HG02571 (cell line): ENCODE measurements around the gene ZNF628.

Experiments
- ATAC-seq: cut with Tn5 transposase; IDR thresholded peaks from one replicate; pipeline ENCODE4 v1.9.1; 2021; ENCODE audit warnings: mild to moderate bottlenecking, moderate library complexity; ENCODE audit not compliant: unreplicated experiment

The ZNF628 gene

DNA sequence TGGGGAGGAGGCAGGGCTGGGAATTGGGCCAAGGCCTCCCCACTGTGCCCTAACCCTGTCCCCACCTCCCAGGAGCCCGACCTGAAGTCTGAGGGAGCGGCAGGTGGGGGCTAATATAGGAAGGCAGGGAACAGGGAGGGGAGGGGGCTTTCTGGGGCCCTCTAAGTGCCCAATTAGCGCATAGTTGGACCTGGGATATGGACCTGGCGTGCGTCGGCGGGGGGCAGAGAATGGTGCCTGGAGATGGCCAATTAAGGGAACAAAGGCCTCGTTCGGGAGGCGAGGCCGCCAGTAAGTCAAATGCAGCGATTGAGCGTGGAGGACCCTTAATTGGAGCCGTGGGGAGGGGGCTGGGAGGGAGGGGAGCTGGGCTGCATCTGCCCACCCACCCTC, 11.8 kb upstream of the ZNF628 start, which contains the start of gene C19orf85:
Gene C19orf85 (minus strand): TSS at position 90 of the 393 bp plus-strand sequence. CDS start 197 bp downstream, outside the sequence.
- ATAC-seq, result no peak

DNA sequence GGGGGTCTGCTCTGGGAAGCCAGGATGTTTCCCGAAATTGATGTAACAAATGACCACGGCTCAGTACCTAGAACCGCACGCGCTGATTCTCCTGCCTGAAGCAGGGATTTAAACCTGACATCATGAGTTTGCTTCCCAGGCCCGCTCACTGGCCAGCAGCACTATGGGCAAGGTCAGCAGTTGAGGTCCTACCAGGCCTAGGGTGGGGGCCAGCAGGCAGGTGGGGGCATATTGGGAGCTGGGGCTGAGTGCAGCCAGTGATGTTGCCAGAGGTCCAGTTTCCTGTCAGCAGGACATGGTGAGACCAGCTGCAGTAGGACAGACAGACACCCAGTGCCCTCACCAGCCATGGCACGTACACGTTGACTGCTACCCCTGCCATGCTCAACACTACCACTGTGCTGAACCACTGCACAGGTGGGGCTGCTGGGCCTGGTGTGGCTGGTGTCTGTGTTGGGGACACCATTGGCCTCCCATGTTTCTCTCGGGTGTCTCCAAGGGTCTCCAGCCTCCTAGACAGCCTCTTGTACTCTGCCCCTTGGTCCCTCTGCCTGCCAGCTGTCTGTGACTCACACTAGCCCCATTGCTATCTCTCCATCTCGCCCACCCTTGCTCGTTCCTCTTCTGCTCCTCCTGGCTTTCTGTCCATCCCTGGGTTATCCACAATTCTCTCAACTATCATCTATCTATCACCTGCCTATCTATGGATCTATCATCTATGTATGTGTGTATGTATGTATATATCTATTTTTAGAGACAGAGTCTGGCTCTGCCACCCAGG, 10.8 kb upstream of the ZNF628 start:
- no peak for ATAC-seq

DNA sequence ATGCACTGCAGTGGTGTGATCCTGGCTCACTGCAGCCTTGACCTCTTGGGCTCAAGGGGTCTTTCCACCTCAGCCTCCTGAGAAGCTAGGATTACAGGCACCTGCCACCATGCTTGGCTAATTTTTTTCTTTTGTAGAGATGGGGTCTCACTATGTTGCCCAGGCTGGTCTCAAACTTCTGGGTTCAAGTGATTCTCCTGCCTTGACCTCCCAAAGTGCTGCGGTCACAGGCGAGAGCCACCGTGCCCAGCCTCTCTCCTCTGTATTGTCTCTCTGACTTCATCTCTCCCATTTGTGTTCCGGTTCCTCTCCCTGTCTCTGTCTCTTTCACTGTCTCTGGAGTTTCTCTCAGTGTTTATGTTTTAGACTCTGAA, 10.2 kb upstream of the ZNF628 start:
- ATAC-seq, result no peak

DNA sequence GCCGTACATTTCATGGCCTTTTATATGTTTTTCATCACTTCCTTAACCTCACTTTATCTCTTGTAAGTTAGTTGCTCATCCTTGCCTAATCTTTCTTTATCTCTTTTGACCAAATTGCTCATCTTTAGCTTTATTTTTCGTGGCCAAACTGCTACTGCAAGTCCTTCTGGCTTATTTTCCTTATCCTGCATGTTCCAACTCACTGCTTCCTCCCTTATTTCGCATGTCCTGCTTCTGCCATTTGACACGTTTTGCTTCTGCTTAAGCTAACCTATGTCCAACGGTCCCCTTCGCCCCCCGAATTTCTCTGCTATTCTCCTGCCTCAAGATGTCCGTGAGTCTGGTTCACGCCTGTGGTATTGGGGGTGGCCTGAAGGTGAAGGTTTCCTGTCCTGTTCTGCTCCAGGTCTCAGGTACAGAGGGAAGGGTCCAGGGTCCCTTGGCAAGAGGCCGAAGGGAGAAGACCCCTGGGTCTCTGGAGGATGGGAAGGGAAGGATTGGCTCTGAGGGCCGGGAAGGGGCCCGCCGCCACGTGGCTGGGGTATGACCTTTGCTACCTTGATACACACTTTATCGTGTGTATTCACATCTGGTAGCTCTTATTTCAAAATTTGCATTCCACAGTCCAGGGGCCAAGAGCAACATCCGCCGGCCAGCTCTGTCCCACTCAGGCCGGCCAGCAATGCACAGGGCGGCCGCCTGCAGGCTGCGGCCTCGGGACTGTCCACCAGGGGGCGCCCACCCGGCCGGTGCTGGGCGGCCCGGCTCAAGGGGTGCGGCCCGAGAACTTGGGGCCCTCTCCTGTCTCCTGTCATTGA, 9.0 kb upstream of the ZNF628 start:
- ATAC-seq, result no peak

DNA sequence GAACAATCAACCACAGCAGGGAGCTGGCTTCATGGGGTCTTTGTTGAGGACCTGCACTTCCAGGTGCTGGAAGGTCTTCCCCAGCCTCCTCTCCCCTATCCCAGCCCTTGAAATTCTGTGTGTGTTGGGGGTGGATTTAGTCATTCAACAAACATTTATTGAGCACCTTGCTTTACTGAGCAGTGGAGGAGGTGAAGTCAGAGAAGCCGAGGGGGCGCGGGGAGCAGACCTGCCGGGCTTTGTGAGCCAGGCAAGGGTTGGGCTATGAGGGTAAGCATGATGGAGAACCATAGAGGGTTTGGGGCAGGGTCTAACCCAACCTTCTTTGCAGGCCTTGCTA, 8.4 kb upstream of the ZNF628 start:
- ATAC-seq, result no peak

DNA sequence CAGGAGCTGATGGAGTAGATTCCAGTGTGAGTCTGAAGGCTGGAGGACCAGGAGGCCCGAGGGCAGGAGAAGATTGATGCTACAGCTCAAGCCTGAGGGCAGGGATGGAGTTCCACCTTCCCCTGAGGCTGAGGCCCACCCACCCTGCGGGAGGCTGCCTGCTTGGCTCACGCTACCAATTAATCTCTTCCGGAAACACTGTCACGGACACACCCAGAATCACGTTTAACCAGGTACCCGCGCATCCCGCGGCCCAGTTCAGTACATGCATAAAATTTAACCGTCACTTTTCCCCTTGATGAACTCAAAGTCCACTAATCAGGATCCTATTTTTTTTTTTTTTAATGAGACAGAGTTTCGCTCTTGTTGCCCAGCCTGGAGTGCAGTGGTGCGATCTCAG, 5.2 kb upstream of the ZNF628 start:
- no peak for ATAC-seq

DNA sequence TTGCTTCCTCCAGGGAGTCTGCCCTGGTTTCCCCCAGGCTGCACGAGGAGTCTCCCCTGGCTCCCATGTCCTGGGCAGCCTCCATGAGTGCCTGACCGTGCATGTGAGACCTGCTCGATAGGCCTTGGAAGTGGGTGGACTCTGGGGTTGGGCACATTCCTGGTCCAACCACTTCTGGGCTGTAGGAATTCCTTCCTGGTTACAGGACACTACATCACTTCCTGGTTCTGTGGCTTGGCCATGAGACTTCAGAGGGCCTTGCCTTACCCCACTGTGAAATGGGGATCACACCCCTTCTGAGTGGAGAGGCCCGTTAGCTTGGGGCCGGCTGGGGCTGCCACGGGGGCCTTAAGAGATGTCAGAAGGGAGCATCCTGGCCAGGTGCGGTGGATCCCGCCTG, 4.0 kb upstream of the ZNF628 start:
- ATAC-seq, result no peak

DNA sequence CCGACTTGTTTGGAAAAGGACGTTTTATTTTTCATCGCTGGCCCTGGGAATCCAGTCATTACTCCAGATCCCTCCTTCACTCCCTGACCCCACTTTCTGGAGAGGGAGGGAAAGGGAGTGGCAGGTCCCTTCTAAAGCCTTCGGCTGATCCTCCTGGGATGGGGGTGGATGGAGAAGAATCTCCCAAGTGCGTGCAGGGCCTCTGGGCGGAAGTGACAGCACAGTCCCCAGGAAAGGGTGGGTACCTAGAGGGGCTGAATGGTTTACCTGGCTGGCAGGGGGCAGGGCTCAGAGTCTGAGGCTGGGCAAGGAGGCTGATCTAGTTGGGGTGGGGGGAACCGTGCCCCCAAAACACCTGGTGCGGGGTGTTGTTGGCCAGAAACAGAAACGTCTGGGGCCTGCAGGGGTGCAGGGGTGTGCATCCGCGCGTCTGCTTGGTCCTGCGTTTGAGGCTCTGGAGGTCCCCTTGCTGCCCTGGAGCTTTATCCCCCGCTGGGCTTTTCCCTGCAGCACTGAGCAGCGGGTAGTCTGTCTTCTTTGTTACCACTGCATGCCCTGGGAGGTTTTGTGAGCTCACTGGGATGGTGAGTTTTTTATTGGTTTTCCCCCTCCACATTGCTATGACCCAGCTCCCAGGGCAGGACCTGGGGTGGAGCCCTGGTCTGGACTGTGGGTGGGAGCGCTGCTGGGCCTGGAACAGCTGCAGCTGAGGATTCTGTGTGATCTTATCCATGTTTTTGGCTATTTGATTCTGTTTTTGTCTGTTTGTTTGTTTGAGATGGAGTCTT, 3.0 kb upstream of the ZNF628 start:
- ATAC-seq, result no peak

DNA sequence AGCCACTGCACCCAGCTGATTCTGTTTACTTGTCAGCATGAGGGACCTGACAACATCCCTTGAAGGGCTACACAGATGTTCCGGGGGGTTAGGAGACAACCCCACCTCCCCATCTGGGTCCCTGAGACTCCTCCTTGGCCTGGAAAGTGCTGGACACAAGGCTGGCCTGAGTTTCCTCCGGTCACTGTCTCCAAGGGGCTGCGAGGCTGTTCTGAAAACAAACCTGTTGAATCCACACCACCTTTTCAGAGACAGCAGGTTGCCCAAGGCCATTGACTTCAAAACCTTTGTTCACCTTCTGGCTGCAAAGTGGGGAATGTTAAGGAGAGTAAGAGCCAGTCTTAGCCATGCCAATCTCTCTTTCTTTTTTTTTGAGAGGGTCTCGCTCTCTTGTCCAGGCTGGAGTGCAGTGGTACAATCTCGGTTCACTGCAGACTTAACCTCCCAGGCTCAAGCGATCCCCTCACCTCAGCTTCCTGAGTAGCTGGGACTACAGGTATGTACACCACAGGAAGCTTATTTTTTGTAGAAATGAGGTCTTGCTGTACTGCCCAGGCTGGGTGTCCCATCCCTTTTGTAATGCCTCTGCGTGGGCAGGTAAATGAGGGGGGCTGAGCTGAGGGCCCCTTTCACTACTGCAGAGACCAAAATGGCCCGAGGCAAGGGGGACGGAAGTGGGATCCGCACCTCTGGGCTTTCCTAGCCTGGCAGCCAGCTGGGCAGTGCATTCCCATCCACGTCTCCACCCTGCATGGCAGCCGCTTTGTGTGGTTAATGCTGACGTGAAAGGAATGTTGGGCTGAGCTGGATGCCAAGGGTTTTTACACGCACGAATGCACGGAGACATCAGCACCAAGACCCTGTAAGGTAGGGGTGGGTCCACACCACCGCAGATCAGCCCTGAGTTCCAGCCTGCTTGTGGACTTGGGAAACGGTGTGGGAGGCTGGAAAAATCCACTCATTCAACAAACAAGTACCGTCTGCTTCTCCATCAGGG, 1.9 kb upstream of the ZNF628 start:
- no peak for ATAC-seq

DNA sequence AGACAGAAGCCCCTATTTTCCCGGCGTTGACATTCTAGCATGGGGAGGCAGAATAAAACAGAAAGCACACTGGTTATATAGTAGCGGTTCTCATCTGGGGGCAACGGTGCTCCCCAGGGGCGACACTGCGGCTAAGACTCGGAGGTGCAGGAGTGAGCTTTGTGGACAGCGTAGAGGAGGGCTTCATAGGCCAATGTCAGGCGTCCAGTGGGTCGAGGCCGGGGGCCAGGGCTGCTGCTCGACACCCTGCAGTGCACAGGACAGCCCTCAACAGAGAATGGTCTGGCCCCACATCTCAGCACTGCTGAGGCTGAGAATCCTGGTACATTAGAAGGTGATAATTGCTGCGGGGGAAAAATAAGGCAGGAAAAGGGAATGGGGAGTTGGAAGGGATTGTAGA, 1.5 kb downstream of the ZNF628 start:
- no peak for ATAC-seq

DNA sequence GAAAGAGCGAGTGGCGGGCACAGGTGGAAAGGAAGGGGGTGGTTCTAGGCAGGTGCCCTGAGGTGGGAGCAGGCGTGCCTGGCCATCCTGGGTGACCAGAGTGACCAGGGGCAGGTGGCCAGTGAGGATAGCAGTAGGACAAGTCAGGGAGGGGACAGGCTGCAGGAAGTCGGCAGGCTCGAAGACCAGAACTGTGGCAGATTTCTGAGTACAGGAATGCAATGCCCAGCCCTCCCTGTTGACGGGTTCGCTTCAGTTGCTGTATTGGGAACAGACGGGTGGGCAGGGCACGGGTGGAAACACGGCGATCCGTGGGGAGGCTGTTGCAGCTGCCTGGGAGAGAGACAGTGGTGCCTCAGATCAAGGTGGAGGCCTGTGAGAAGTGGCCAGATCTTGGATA, 1.9 kb downstream of the ZNF628 start:
- no peak for ATAC-seq

DNA sequence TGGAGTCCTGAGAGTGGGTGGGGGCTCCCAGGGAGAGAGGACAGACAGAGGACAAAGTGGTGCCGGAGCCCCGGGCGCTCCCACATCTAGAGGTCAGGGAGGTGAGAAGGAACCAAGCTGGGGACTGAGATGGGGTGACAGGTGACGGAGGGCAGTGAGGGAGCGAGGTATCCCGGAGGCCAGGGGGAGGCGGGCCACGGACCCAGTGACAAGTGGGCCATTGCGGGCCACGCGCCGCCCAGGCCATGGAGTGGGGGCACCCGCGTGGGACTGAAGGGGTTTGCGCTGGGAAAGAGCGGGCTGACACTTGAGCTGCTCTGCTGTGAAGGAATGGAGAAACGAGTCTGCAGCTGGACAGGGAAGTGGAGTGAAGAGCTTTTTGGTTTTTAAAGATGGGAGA, 2.6 kb downstream of the ZNF628 start:
- no peak for ATAC-seq

DNA sequence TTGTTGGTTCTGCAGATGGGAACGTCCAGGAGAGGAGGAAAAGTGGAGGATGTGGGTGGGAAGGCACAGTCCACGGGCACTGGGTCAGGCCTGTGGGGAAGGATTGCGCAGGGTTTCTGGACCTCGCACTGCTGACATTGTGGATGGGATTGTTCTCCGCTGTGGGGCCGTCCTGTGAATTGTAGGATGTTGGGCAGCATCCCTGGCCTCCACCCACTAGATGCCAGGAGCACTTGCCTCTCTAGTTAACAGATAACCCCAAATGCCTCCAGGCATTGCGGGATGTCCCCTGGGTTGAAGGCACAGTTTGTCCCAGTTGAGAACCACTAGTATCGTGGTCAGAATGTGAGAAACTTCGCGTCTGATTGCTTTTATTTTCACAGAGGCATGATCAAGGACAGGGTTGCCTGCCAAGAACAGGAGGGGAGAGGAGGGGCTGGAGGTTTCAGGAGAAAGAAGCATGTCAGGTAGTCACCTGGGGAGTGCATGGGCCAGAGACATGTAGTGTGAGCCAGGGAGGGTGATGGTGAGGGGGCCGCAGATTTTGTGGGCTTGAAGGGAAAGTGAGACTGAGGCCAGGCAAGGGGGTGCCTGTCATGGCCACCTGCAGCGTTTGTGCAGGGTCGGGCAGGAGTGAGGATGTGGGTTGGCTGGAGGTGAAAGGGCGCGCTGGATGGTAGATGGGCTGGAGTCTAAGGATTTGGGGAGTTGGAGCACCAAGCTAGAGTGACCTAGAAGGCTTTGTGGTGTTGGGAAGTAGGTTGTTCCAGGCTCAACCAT, 3.2 kb downstream of the ZNF628 start:
- ATAC-seq, result no peak

DNA sequence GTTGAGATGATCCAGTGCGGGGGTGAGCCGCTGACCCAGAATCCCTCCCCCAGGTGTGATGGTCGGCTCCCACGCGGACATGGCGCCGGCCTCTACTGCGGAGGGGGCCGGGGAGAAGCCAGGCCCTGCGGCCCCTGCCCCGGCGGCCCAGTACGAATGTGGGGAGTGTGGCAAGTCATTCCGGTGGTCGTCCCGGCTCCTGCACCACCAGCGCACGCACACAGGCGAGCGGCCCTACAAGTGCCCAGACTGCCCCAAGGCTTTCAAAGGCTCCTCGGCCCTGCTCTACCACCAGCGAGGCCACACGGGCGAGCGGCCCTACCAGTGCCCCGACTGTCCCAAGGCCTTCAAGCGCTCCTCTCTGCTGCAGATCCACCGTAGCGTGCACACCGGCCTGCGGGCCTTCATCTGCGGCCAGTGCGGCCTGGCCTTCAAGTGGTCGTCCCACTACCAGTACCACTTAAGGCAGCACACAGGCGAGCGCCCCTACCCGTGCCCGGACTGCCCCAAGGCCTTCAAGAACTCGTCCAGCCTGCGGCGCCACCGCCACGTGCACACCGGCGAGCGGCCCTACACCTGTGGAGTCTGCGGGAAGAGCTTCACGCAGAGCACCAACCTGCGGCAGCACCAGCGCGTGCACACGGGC, 4.9 kb downstream of the ZNF628 start:
- ATAC-seq, result no peak

DNA sequence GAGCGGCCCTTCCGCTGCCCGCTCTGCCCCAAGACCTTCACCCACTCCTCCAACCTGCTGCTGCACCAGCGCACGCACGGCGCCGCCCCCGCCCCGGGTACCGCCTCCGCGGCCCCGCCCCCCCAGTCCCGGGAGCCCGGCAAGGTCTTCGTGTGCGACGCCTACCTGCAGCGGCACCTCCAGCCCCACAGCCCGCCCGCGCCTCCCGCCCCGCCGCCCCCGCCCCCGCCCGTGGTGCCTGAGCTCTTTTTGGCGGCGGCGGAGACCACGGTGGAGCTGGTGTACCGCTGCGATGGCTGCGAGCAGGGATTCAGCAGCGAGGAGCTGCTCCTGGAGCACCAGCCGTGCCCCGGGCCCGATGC, 5.4 kb downstream of the ZNF628 start:
- no peak for ATAC-seq

DNA sequence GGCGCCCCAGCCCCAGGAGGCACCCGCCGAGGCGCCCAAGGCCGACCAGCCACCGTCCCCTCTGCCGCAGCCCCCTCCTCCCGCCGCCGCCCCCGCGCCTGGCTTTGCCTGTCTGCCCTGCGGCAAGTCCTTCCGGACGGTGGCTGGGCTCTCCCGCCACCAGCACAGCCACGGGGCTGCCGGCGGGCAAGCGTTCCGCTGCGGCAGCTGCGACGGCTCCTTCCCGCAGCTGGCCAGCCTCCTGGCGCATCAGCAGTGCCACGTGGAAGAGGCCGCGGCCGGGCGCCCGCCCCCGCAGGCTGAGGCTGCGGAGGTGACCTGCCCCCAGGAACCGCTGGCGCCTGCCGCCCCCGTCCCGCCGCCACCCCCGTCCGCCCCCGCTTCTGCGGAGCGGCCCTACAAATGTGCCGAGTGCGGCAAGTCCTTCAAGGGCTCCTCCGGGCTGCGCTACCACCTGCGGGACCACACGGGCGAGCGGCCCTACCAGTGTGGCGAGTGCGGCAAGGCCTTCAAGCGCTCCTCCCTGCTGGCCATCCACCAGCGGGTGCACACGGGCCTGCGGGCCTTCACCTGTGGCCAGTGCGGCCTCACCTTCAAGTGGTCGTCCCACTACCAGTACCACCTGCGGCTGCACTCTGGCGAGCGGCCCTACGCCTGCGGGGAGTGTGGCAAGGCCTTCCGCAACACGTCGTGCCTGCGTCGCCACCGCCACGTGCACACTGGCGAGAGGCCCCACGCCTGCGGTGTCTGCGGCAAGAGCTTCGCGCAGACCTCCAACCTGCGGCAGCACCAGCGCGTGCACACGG, 5.9 kb downstream of the ZNF628 start:
- ATAC-seq, result no peak

DNA sequence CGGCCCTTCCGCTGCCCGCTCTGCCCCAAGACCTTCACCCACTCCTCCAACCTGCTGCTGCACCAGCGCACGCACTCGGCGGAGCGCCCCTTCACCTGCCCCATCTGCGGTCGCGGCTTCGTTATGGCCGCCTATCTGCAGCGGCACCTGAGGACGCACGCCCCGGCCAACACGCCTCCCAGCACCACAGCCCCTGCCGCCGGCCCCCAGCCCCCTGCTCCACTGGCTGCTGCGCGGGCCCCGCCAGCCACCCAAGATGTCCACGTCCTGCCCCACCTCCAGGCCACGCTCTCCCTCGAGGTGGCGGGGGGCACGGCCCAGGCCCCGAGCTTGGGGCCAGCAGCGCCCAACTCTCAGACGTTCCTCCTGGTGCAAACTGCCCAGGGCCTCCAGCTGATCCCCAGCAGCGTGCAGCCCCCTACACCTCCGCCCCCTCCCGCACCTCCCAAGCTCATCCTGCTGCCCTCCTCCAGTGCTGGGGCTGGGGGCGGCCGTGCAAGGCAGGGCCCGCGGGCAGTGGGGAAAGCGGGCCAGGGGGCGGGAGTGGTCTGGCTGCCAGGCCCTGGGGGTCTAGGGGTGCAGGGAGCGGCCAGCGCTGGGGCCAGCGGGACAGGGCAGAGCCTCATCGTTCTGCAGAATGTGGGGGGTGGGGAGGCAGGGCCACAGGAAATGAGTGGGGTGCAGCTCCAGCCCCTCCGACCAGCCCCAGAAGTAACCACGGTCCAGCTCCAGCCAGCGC, 6.7 kb downstream of the ZNF628 start:
- ATAC-seq, result no peak
